ENCODE measurements around the gene ADAM10.
"Not testable (repeated sequence)": the region's sequence is repeated elsewhere in the genome, so short reads cannot be mapped to it uniquely, and the experiment has no call there.

Gene ADAM10

DNA sequence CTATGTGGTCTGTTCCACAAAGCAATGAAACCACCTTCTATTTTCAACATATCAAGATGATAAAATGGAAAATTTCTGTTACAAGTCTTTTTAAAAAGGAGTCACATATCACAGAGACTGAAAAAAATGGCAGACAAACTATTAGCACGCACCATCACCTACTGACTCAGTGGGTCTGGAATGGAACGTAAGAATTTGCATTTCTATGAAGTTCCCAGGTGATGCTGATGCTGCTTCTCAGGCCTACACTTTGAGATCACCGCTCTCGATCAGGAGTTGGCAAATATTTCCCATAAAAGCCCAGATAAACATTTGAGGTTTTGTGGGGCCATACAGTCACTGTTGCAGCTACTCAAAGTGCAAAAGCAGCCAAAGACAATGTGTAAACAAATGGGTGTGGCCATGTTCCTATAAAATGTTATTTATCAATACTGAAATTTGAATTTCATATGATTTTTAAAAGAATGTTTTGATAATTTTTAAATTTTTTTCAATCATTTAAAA, 142.9 kb downstream of the ADAM10 start:
- Histone ChIP-seq H3F3A (ENCODE audit: insufficient read depth, low read length) (no peaks in the 10 kb centered on the region), H2AFZ (ENCODE audit: low read length) (no peak overlapping the region), H3K4me3 (ENCODE audit: low read depth, low read length, poor library complexity, severe bottlenecking) (no peak overlapping the region), H3K27me3 (ENCODE audit: insufficient read depth, low read length) (no peaks in the 10 kb centered on the region), H3K4me1 (ENCODE audit: insufficient read depth, low read length, severe bottlenecking) (peaks cover 33% of the 10 kb centered on the region), H3K9ac (ENCODE audit: low read length) (no peak overlapping the region), H3K79me2 (ENCODE audit: insufficient read depth, low read length) (no peaks in the 10 kb centered on the region), H3K9me3 (ENCODE audit: low read length) (no peaks in the 10 kb centered on the region), H3K27ac (ENCODE audit: low read depth, low read length, poor library complexity, severe bottlenecking) (peak overlapping the region; percentile 73), H3K9me2 (ENCODE audit: low read depth, low read length) (no peaks in the 10 kb centered on the region), H3K4me2 (ENCODE audit: low read length) (no peak overlapping the region), H4K20me1 (ENCODE audit: insufficient read depth, low read length) (no peaks in the 10 kb centered on the region), H3K36me3 (ENCODE audit: insufficient read depth, low read length) (peaks cover 67% of the 10 kb centered on the region)
- TF ChIP-seq, protein P1, sequence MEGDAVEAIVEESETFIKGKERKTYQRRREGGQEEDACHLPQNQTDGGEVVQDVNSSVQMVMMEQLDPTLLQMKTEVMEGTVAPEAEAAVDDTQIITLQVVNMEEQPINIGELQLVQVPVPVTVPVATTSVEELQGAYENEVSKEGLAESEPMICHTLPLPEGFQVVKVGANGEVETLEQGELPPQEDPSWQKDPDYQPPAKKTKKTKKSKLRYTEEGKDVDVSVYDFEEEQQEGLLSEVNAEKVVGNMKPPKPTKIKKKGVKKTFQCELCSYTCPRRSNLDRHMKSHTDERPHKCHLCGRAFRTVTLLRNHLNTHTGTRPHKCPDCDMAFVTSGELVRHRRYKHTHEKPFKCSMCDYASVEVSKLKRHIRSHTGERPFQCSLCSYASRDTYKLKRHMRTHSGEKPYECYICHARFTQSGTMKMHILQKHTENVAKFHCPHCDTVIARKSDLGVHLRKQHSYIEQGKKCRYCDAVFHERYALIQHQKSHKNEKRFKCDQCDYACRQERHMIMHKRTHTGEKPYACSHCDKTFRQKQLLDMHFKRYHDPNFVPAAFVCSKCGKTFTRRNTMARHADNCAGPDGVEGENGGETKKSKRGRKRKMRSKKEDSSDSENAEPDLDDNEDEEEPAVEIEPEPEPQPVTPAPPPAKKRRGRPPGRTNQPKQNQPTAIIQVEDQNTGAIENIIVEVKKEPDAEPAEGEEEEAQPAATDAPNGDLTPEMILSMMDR (IDR thresholded peaks at IDR 0.05; ENCODE audit: low read length), result no peak
- no peak for TF ChIP-seq EZH2 (IDR thresholded peaks at IDR 0.05; ENCODE audit: borderline replicate concordance, low read length)

DNA sequence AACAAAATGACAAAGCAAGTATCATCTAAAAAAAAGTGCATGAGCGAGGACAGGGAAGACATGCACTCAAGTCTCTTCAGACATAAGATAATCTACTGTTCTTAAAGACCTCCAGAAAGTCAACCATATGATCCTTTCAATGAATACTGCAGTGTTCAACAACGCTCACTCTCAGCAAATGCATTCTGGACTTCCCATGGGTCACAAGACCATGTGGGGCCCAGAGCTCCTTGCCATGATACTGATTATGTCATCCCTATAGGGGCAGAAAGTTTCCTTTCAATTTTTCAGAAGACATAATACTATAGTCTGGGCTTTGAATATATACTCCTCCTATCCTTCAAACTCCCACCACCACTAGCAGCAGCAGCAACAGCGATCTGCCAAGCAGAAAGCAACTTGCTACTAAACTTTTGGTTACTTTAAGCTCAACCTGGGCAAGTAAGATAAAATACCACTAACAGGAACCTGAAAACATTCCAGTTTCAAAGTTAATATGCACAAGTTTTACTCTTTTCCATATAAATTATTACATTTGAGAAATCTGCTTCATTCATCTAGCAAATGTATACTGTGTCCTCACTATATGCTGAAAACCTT, 143.5 kb downstream of the ADAM10 start:
- H2AFZ ChIP-seq (ENCODE audit: low read length), result no peak overlapping the region
- no peaks in the 10 kb centered on the region for H3K9me2 ChIP-seq (ENCODE audit: low read depth, low read length)
- peak overlapping the region; percentile 73 for H3K27ac ChIP-seq (ENCODE audit: low read depth, low read length, poor library complexity, severe bottlenecking)

DNA sequence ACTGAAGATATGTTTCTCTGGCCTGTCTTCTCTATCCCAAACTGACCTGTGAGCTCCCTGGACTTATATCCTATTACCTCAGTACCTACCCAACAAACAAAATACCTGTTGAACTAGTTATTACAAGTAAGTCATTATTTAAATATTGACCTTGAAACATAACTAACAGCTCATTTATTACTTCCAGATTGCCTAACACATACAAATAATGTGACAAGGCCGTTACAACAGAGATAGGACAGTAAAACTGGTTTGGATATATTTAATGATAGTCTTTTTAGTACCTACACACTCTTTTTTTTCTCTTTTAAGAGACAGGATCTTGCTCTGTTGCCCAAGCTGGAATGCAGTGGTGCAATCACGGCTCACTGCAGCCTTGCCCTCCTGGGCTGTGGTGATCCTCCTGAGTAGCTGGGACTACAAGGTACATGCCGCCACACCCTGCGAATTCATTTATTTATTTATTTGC, 145.0 kb downstream of the ADAM10 start:
- H3K79me2 ChIP-seq (ENCODE audit: insufficient read depth, low read length), result no peaks in the 10 kb centered on the region
- peaks cover 60% of the 10 kb centered on the region for H3K36me3 ChIP-seq (ENCODE audit: insufficient read depth, low read length)
- H3K27ac ChIP-seq (ENCODE audit: low read depth, low read length, poor library complexity, severe bottlenecking), result no peak overlapping the region
- H3K27me3 ChIP-seq (ENCODE audit: insufficient read depth, low read length), result no peaks in the 10 kb centered on the region
- H3K9me3 ChIP-seq (ENCODE audit: low read length), result no peaks in the 10 kb centered on the region
- no peaks in the 10 kb centered on the region for H3F3A ChIP-seq (ENCODE audit: insufficient read depth, low read length)
- H3K4me1 ChIP-seq (ENCODE audit: insufficient read depth, low read length, severe bottlenecking), result peaks cover 33% of the 10 kb centered on the region
- H3K9me2 ChIP-seq (ENCODE audit: low read depth, low read length), result no peaks in the 10 kb centered on the region
- H3K9ac ChIP-seq (ENCODE audit: low read length), result no peak overlapping the region
- no peak overlapping the region for H3K4me3 ChIP-seq (ENCODE audit: low read depth, low read length, poor library complexity, severe bottlenecking)
- H2AFZ ChIP-seq (ENCODE audit: low read length), result no peak overlapping the region
- no peaks in the 10 kb centered on the region for H4K20me1 ChIP-seq (ENCODE audit: insufficient read depth, low read length)
- TF ChIP-seq, protein P1 (IDR thresholded peaks at IDR 0.05; ENCODE audit: low read length), result no peak
- no peak for TF ChIP-seq EZH2 (IDR thresholded peaks at IDR 0.05; ENCODE audit: borderline replicate concordance, low read length)
- no peak overlapping the region for H3K4me2 ChIP-seq (ENCODE audit: low read length)

More for the DNA sequence above, 143.5 kb downstream of the ADAM10 start:
- H3K9me3 ChIP-seq (ENCODE audit: low read length), result no peaks in the 10 kb centered on the region
- peaks cover 33% of the 10 kb centered on the region for H3K4me1 ChIP-seq (ENCODE audit: insufficient read depth, low read length, severe bottlenecking)
- H3K36me3 ChIP-seq (ENCODE audit: insufficient read depth, low read length), result peaks cover 71% of the 10 kb centered on the region
- H3F3A ChIP-seq (ENCODE audit: insufficient read depth, low read length), result no peaks in the 10 kb centered on the region
- no peaks in the 10 kb centered on the region for H3K79me2 ChIP-seq (ENCODE audit: insufficient read depth, low read length)
- H3K4me3 ChIP-seq (ENCODE audit: low read depth, low read length, poor library complexity, severe bottlenecking), result no peak overlapping the region
- no peaks in the 10 kb centered on the region for H3K27me3 ChIP-seq (ENCODE audit: insufficient read depth, low read length)
- TF ChIP-seq EZH2 (IDR thresholded peaks at IDR 0.05; ENCODE audit: borderline replicate concordance, low read length), result no peak
- TF ChIP-seq, protein P1 (IDR thresholded peaks at IDR 0.05; ENCODE audit: low read length), result no peak
- H3K9ac ChIP-seq (ENCODE audit: low read length), result no peak overlapping the region
- H4K20me1 ChIP-seq (ENCODE audit: insufficient read depth, low read length), result no peaks in the 10 kb centered on the region
- no peak overlapping the region for H3K4me2 ChIP-seq (ENCODE audit: low read length)

GRCh38 chr15:58603927-58604326, 145.6 kb downstream of the ADAM10 start:
- not testable (repeated sequence) for H3K27ac ChIP-seq (ENCODE audit: low read depth, low read length, poor library complexity, severe bottlenecking); H3K9ac ChIP-seq (ENCODE audit: low read length); H3K79me2 ChIP-seq (ENCODE audit: insufficient read depth, low read length); H3K4me3 ChIP-seq (ENCODE audit: low read depth, low read length, poor library complexity, severe bottlenecking); H3F3A ChIP-seq (ENCODE audit: insufficient read depth, low read length); H4K20me1 ChIP-seq (ENCODE audit: insufficient read depth, low read length); H3K4me2 ChIP-seq (ENCODE audit: low read length); H3K27me3 ChIP-seq (ENCODE audit: insufficient read depth, low read length); H3K9me3 ChIP-seq (ENCODE audit: low read length); H3K9me2 ChIP-seq (ENCODE audit: low read depth, low read length); H2AFZ ChIP-seq (ENCODE audit: low read length)
- peaks cover 58% of the 10 kb centered on the region for H3K36me3 ChIP-seq (ENCODE audit: insufficient read depth, low read length)
- H3K4me1 ChIP-seq (ENCODE audit: insufficient read depth, low read length, severe bottlenecking), result peaks cover 31% of the 10 kb centered on the region

All from OCI-LY1 (cell line).